HL-60 (cell line): ENCODE results near the gene PNMA6E.

Experiments
- CTCF ChIP-seq: IDR thresholded peaks from one replicate; pipeline ENCODE4 v1.5.1; 2011; ENCODE audit warnings: low read length, control low read depth, inconsistent platforms; ENCODE audit not compliant: insufficient read depth
- POLR2AphosphoS5 ChIP-seq: IDR thresholded peaks from 2 replicates; pipeline ENCODE4 v1.6.1; 2012; ENCODE audit warnings: low read depth

GRCh38 chrX:153387345-153387744 lies 13.8 kb downstream of the PNMA6E start:
- TF ChIP-seq CTCF (no peak), POLR2AphosphoS5 (no peak)
